ENCODE measurements around the gene DUSP7. TPM values are rescaled to one million over a fixed set of nuclear protein-coding genes. Genes with fewer than 3 reads are reported as not detected.

DUSP7 gene
- total RNA-seq, 1 donor from 2014 or later: 2.4 TPM

DNA sequence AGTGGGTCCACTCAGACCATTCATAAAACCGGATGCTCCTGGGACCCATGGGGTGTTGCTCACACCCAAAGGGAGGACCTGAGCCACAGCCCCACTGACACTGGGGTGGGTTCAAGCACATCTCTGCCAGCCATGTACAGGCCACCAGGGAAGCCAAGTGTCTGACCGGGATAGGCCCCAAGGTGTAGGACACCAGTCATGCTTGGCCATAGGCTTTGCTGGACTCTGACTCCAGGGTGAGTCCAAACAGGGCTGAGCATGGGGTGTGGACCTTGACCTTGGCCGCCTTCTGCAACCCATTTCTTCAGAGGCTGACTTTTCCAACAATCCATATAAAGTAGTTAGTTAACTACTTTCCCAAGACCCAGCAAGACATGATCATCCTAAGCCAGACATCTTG, 31.4 kb upstream of the DUSP7 start:
- Mint-ChIP-seq H3K27me3 (ENCODE audit: insufficient read depth, low read depth) (peaks cover 4% of the 10 kb centered on the region), H3K9me3 (no peaks in the 10 kb centered on the region), H3K4me1 (peaks cover 51% of the 10 kb centered on the region), H3K4me3 (no peak overlapping the region), H3K36me3 (no peaks in the 10 kb centered on the region), H3K27ac (peak overlapping the region; percentile 92)
- no peak overlapping the region for H3K9ac ChIP-seq
- no peaks in the 10 kb centered on the region for H4K20me1 ChIP-seq (ENCODE audit: low read depth)
- no peak overlapping the region for H3K4me2 ChIP-seq
- H3F3A ChIP-seq (ENCODE audit: low read depth): no peaks in the 10 kb centered on the region
- TF ChIP-seq EZH2 (IDR thresholded peaks at IDR 0.05) (no peak), EZH2phosphoT487 (IDR thresholded peaks at IDR 0.05) (no peak)
- TF ChIP-seq, protein P1, sequence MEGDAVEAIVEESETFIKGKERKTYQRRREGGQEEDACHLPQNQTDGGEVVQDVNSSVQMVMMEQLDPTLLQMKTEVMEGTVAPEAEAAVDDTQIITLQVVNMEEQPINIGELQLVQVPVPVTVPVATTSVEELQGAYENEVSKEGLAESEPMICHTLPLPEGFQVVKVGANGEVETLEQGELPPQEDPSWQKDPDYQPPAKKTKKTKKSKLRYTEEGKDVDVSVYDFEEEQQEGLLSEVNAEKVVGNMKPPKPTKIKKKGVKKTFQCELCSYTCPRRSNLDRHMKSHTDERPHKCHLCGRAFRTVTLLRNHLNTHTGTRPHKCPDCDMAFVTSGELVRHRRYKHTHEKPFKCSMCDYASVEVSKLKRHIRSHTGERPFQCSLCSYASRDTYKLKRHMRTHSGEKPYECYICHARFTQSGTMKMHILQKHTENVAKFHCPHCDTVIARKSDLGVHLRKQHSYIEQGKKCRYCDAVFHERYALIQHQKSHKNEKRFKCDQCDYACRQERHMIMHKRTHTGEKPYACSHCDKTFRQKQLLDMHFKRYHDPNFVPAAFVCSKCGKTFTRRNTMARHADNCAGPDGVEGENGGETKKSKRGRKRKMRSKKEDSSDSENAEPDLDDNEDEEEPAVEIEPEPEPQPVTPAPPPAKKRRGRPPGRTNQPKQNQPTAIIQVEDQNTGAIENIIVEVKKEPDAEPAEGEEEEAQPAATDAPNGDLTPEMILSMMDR (IDR thresholded peaks at IDR 0.05): no peak
- DNase-seq (ENCODE audit: low spot score): no peak
- H3K9me3 ChIP-seq (ENCODE audit: low read depth): no peaks in the 10 kb centered on the region
- H3K36me3 ChIP-seq: no peaks in the 10 kb centered on the region
- H2AFZ ChIP-seq (replicated peaks): no peak overlapping the region
- no peaks in the 10 kb centered on the region for H3K27me3 ChIP-seq
- no peak overlapping the region for H3K4me3 ChIP-seq
- no peaks in the 10 kb centered on the region for H3K79me2 ChIP-seq (ENCODE audit: low read depth)
- H3K4me1 ChIP-seq: peaks cover 20% of the 10 kb centered on the region
- H3K27ac ChIP-seq: no peak overlapping the region

DNA sequence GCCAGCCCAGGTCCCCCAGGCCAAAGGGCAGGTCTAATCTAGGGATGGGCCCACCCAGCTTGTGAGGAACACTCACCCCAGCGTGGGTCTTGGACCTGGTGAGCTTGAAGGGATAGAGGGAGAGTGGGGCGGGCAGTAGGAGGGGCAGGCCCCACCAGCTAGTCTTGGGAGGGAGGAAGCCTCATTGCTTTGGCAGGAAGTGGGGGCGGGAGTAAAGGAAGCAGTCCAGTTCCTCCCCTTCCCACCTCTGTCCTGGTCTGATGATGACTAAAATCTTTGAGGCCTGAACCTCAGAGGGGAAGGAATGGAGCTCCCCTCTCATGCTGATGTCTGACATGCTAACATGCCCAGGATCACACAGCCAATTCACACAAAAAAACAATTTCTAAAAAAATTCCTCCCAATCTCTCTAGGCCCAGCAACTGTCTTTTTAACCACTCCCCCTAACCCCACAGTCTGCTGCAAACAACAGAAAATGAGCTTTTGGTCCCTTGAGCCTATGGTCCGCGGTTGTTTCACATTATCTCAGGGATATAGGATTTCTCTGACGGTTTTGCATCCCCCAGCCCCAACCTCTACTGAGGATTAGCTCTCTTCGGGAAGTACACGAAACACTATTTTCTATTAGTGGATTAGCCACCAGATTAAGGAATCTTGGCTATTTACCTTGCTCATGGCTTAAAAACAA, 30.7 kb upstream of the DUSP7 start:
- Histone ChIP-seq H3F3A (ENCODE audit: low read depth) (no peaks in the 10 kb centered on the region), H3K4me2 (no peak overlapping the region), H3K4me3 (no peak overlapping the region), H3K27ac (no peak overlapping the region), H3K79me2 (ENCODE audit: low read depth) (no peaks in the 10 kb centered on the region), H3K36me3 (no peaks in the 10 kb centered on the region), H2AFZ (replicated peaks) (no peak overlapping the region), H3K4me1 (peaks cover 20% of the 10 kb centered on the region), H3K9me3 (ENCODE audit: low read depth) (no peaks in the 10 kb centered on the region), H3K27me3 (no peaks in the 10 kb centered on the region), H4K20me1 (ENCODE audit: low read depth) (no peaks in the 10 kb centered on the region), H3K9ac (no peak overlapping the region)
- Mint-ChIP-seq H3K4me3 (peak overlapping the region; percentile 28), H3K9me3 (no peaks in the 10 kb centered on the region), H3K36me3 (no peaks in the 10 kb centered on the region), H3K27ac (peak overlapping the region; percentile 92), H3K27me3 (ENCODE audit: insufficient read depth, low read depth) (peaks cover 4% of the 10 kb centered on the region), H3K4me1 (peaks cover 51% of the 10 kb centered on the region)
- no peak for TF ChIP-seq EZH2 (IDR thresholded peaks at IDR 0.05)
- TF ChIP-seq, protein P1 (IDR thresholded peaks at IDR 0.05): no peak
- TF ChIP-seq EZH2phosphoT487 (IDR thresholded peaks at IDR 0.05): no peak
- DNase-seq (ENCODE audit: low spot score): no peak

DNA sequence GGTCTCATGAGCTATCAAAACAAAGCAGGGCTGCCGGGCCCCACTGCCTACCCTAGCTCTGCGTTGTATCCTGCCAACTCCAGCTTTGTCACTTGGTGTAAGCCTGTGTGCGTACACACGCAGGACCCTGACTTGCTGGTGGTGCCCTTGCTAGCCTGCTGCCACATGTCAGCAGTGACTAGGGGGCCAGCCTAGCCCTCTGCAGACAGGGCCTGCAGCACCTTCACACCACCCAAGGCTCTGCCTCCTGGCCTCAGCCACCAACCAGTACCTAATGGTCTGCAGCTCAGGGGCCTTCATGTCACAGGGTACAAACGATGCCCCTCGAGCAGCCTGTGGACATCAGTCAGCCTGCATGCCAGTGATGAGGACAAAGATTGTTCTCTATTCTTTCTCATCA, 30.1 kb upstream of the DUSP7 start:
- Histone ChIP-seq H3K36me3 (no peaks in the 10 kb centered on the region), H3K27me3 (no peaks in the 10 kb centered on the region), H3K4me1 (peaks cover 19% of the 10 kb centered on the region), H3K27ac (no peak overlapping the region), H3K79me2 (ENCODE audit: low read depth) (no peaks in the 10 kb centered on the region), H3K4me3 (no peak overlapping the region), H3K4me2 (no peak overlapping the region), H4K20me1 (ENCODE audit: low read depth) (no peaks in the 10 kb centered on the region), H3F3A (ENCODE audit: low read depth) (no peaks in the 10 kb centered on the region), H3K9ac (no peak overlapping the region), H2AFZ (replicated peaks) (no peak overlapping the region), H3K9me3 (ENCODE audit: low read depth) (no peaks in the 10 kb centered on the region)
- peaks cover 4% of the 10 kb centered on the region for H3K27me3 Mint-ChIP-seq (ENCODE audit: insufficient read depth, low read depth)
- no peaks in the 10 kb centered on the region for H3K36me3 Mint-ChIP-seq
- no peaks in the 10 kb centered on the region for H3K9me3 Mint-ChIP-seq
- H3K4me3 Mint-ChIP-seq: no peak overlapping the region
- TF ChIP-seq EZH2 (IDR thresholded peaks at IDR 0.05) (no peak), EZH2phosphoT487 (IDR thresholded peaks at IDR 0.05) (no peak)
- TF ChIP-seq, protein P1 (IDR thresholded peaks at IDR 0.05): no peak
- no peak for DNase-seq (ENCODE audit: low spot score)
- peak overlapping the region; percentile 25 for H3K27ac Mint-ChIP-seq
- peaks cover 50% of the 10 kb centered on the region for H3K4me1 Mint-ChIP-seq
